HUES48 (cell line): Measurements from ENCODE around the gene TMEM243.

Experiments used
- H3K27ac ChIP-seq: one replicate; pipeline ENCODE4 v1.7.0; 2013; ENCODE audit warnings: low read depth, low read length, inconsistent platforms
- H3K27me3 ChIP-seq: 2 replicates; pipeline ENCODE4 v1.6.1; 2013; ENCODE audit warnings: mild to moderate bottlenecking, low read length; ENCODE audit not compliant: control insufficient read depth, insufficient read depth
- H3K36me3 ChIP-seq: 2 replicates; pipeline ENCODE4 v1.6.1; 2013; ENCODE audit warnings: low read length; ENCODE audit not compliant: control insufficient read depth, insufficient read depth
- H3K4me1 ChIP-seq: 2 replicates; pipeline ENCODE4 v1.6.1; 2013; ENCODE audit warnings: mild to moderate bottlenecking, low read length; ENCODE audit not compliant: control insufficient read depth, insufficient read depth
- H3K4me3 ChIP-seq: 2 replicates; pipeline ENCODE4 v1.5.1; 2013; ENCODE audit warnings: mild to moderate bottlenecking, low read depth, low read length
- H3K9ac ChIP-seq: 2 replicates; pipeline ENCODE4 v1.6.1; 2013; ENCODE audit warnings: mild to moderate bottlenecking, low read depth, low read length, moderate library complexity
- H3K9me3 ChIP-seq: 2 replicates; pipeline ENCODE4 v1.6.1; 2013; ENCODE audit warnings: low read length; ENCODE audit not compliant: control insufficient read depth, insufficient read depth

The TMEM243 gene

GRCh38 chr7:87223666-87224065, 4.1 kb upstream of the TMEM243 start:
- peaks cover 3% of the 10 kb centered on the region; the same call in 1 of the 2 replicates for H3K4me1 ChIP-seq
- no peak overlapping the region for H3K4me3 ChIP-seq
- H3K9ac ChIP-seq = no peak overlapping the region
- H3K36me3 ChIP-seq = no peaks in the 10 kb centered on the region
- H3K9me3 ChIP-seq = no peaks in the 10 kb centered on the region
- peaks cover 31% of the 10 kb centered on the region for H3K27me3 ChIP-seq
- no peak overlapping the region for H3K27ac ChIP-seq

- Histone ChIP-seq H3K27ac (no peak overlapping the region), H3K9ac (peak overlapping the region; percentile 83; the same call in 1 of the 2 replicates), H3K9me3 (no peaks in the 10 kb centered on the region), H3K4me3 (peak overlapping the region; percentile 97), H3K36me3 (peaks cover 17% of the 10 kb centered on the region; the same call in 1 of the 2 replicates), H3K4me1 (peaks cover 5% of the 10 kb centered on the region; the same call in 1 of the 2 replicates), H3K27me3 (peaks cover 31% of the 10 kb centered on the region)
These were observed 1.2 kb upstream of the TMEM243 start for GRCh38 chr7:87220734-87221215.

GRCh38 chr7:87220026-87220733, 648 bp upstream of the TMEM243 start:
- Histone ChIP-seq H3K9ac (peak overlapping the region; percentile 83), H3K4me3 (peak overlapping the region; percentile 97), H3K4me1 (peaks cover 5% of the 10 kb centered on the region; the same call in 1 of the 2 replicates), H3K27me3 (peaks cover 31% of the 10 kb centered on the region), H3K36me3 (peaks cover 17% of the 10 kb centered on the region; the same call in 1 of the 2 replicates), H3K9me3 (no peaks in the 10 kb centered on the region), H3K27ac (no peak overlapping the region)

GRCh38 chr7:87218796-87219544, 562 bp downstream of the TMEM243 start:
- Histone ChIP-seq H3K4me1 (peaks cover 9% of the 10 kb centered on the region), H3K36me3 (peaks cover 17% of the 10 kb centered on the region; the same call in 1 of the 2 replicates), H3K27ac (peak overlapping the region; percentile 51), H3K9ac (peak overlapping the region; percentile 83), H3K27me3 (peaks cover 31% of the 10 kb centered on the region), H3K4me3 (peak overlapping the region; percentile 97), H3K9me3 (no peaks in the 10 kb centered on the region)

GRCh38 chr7:87217983-87218653, 1.4 kb downstream of the TMEM243 start:
- Histone ChIP-seq H3K9me3 (no peaks in the 10 kb centered on the region), H3K27ac (no peak overlapping the region), H3K9ac (no peak overlapping the region), H3K4me1 (peaks cover 12% of the 10 kb centered on the region), H3K4me3 (peak overlapping the region; percentile 97), H3K27me3 (peaks cover 27% of the 10 kb centered on the region), H3K36me3 (peaks cover 17% of the 10 kb centered on the region; the same call in 1 of the 2 replicates)

GRCh38 chr7:87216701-87217508, 2.6 kb downstream of the TMEM243 start:
- peaks cover 24% of the 10 kb centered on the region; the same call in 1 of the 2 replicates for H3K36me3 ChIP-seq
- no peak overlapping the region for H3K9ac ChIP-seq
- H3K4me3 ChIP-seq = no peak overlapping the region
- no peaks in the 10 kb centered on the region for H3K9me3 ChIP-seq
- no peak overlapping the region for H3K27ac ChIP-seq
- H3K27me3 ChIP-seq = peaks cover 15% of the 10 kb centered on the region
- peaks cover 12% of the 10 kb centered on the region for H3K4me1 ChIP-seq

- Histone ChIP-seq H3K27me3 (no peaks in the 10 kb centered on the region), H3K9ac (no peak overlapping the region), H3K4me1 (peaks cover 12% of the 10 kb centered on the region), H3K4me3 (no peak overlapping the region), H3K9me3 (no peaks in the 10 kb centered on the region), H3K36me3 (peaks cover 33% of the 10 kb centered on the region), H3K27ac (no peak overlapping the region)
These were observed 4.5 kb downstream of the TMEM243 start for GRCh38 chr7:87215046-87215445.

GRCh38 chr7:87213811-87214210, 5.7 kb downstream of the TMEM243 start:
- no peaks in the 10 kb centered on the region for H3K27me3 ChIP-seq
- peak overlapping the region; percentile 5 for H3K27ac ChIP-seq
- H3K9me3 ChIP-seq = no peaks in the 10 kb centered on the region
- H3K4me3 ChIP-seq = no peak overlapping the region
- peaks cover 10% of the 10 kb centered on the region for H3K4me1 ChIP-seq
- no peak overlapping the region for H3K9ac ChIP-seq
- H3K36me3 ChIP-seq = peaks cover 33% of the 10 kb centered on the region

- peaks cover 2% of the 10 kb centered on the region; the same call in 1 of the 2 replicates for H3K9me3 ChIP-seq
- no peak overlapping the region for H3K9ac ChIP-seq
- no peaks in the 10 kb centered on the region for H3K27me3 ChIP-seq
- H3K4me1 ChIP-seq = peaks cover 7% of the 10 kb centered on the region; the same call in 1 of the 2 replicates
- H3K27ac ChIP-seq = no peak overlapping the region
- H3K36me3 ChIP-seq = peaks cover 33% of the 10 kb centered on the region
- H3K4me3 ChIP-seq = no peak overlapping the region
These were observed 6.3 kb downstream of the TMEM243 start for GRCh38 chr7:87213252-87213651.

GRCh38 chr7:87212498-87212897, 7.0 kb downstream of the TMEM243 start:
- H3K9ac ChIP-seq = no peak overlapping the region
- no peaks in the 10 kb centered on the region for H3K27me3 ChIP-seq
- no peak overlapping the region for H3K4me3 ChIP-seq
- peaks cover 29% of the 10 kb centered on the region for H3K36me3 ChIP-seq
- H3K4me1 ChIP-seq = peaks cover 7% of the 10 kb centered on the region; the same call in 1 of the 2 replicates
- no peak overlapping the region for H3K27ac ChIP-seq
- peaks cover 6% of the 10 kb centered on the region for H3K9me3 ChIP-seq
